HEK293T (cell line): ENCODE measurements around the gene HYKK.

ENCODE experiments used
- CTCF ChIA-PET: fragments of 350-600 bp; formaldehyde crosslinking; extraction: SDS; loops from one replicate; lab custom pipeline; 2021; ENCODE audit warnings: antibody characterized with exemption, inconsistent platforms; lab: Yijun Ruan, JAX
- POLR2A ChIA-PET: fragments of 350-600 bp; formaldehyde crosslinking; extraction: SDS; loops from one replicate; lab custom pipeline; 2020; ENCODE audit warnings: antibody characterized with exemption, inconsistent platforms; lab: Yijun Ruan, JAX
- DNase-seq: peaks from one replicate; pipeline ENCODE4 v3.0.0; 2012; ENCODE audit warnings: mixed read lengths; ENCODE audit errors: extremely low spot score
- ARNT ChIP-seq: fragments of 450-650 bp; IDR thresholded peaks from 2 replicates; pipeline ENCODE4 v1.6.1; 2017; ENCODE audit warnings: mild to moderate bottlenecking
- BHLHE40 ChIP-seq: fragments of 450-650 bp; IDR thresholded peaks from 2 replicates; pipeline ENCODE4 v1.6.1; 2016; ENCODE audit warnings: mild to moderate bottlenecking, moderate library complexity, borderline replicate concordance
- CTBP1 ChIP-seq: fragments of 450-650 bp; IDR thresholded peaks from 2 replicates; pipeline ENCODE4 v1.6.1; 2016; ENCODE audit warnings: borderline replicate concordance
- ELF4 ChIP-seq: fragments of 450-650 bp; IDR thresholded peaks from 2 replicates; pipeline ENCODE4 v1.6.1; 2017; ENCODE audit warnings: antibody characterized with exemption
- FOXA1 ChIP-seq: fragments of 450-650 bp; IDR thresholded peaks from 2 replicates; pipeline ENCODE4 v1.6.1; 2016; ENCODE audit warnings: mild to moderate bottlenecking
- FOXK2 ChIP-seq: fragments of 450-650 bp; IDR thresholded peaks from 2 replicates; pipeline ENCODE4 v1.6.1; 2016; ENCODE audit warnings: mild to moderate bottlenecking
- FOXM1 ChIP-seq: fragments of 450-650 bp; IDR thresholded peaks from 2 replicates; pipeline ENCODE4 v1.6.1; 2017; ENCODE audit warnings: mild to moderate bottlenecking, borderline replicate concordance
- HDGF ChIP-seq: fragments of 450-650 bp; IDR thresholded peaks from 2 replicates; pipeline ENCODE4 v1.6.1; 2017; ENCODE audit warnings: antibody characterized with exemption, borderline replicate concordance
- L3MBTL2 ChIP-seq: fragments of 450-650 bp; conservative IDR thresholded peaks from 2 replicates; pipeline ENCODE4 v1.6.1; 2016; ENCODE audit warnings: mild to moderate bottlenecking
- LEF1 ChIP-seq: fragments of 450-650 bp; IDR thresholded peaks from 2 replicates; pipeline ENCODE4 v1.6.1; 2017; ENCODE audit warnings: mild to moderate bottlenecking, borderline replicate concordance
- NFRKB ChIP-seq: fragments of 450-650 bp; IDR thresholded peaks from 2 replicates; pipeline ENCODE4 v1.6.1; 2016; ENCODE audit warnings: mild to moderate bottlenecking, moderate library complexity
- SP1 ChIP-seq: fragments of 450-650 bp; IDR thresholded peaks from 2 replicates; pipeline ENCODE4 v1.6.1; 2017
- SUZ12 ChIP-seq: fragments of 450-650 bp; IDR thresholded peaks from 2 replicates; pipeline ENCODE4 v1.6.1; 2016; ENCODE audit warnings: mild to moderate bottlenecking
- TARDBP ChIP-seq: fragments of 450-650 bp; IDR thresholded peaks from 2 replicates; pipeline ENCODE4 v1.6.1; 2016
- ZNF384 ChIP-seq: fragments of 450-650 bp; IDR thresholded peaks from 2 replicates; pipeline ENCODE4 v1.6.1; 2016
- TF ChIP-seq, protein P1 (sequence below): fragments of 450-650 bp; IDR thresholded peaks from 2 replicates; pipeline ENCODE4 v1.6.1; 2016

Gene HYKK

DNA sequence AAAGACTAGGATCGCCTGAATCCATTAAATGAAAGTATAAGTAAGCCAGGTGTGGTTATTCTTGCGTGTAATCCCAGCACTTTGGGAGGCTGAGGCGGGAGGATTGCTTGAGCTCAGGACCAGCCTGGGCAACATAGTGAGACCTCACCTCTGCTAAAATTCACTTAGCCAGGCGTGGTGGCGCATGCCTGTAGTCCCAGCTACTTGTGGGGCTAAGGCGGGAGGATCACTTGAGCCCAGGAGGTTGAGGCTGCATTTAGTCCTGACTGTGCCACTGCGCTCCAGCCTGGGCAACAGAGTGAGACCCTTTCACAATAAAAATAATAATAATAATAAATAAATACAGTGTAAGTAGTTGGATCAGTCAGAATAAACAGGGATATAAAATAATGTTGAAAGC lies 25.5 kb upstream of the HYKK start:
- CTCF ChIA-PET, result interaction anchor here (1.0 kb wide), 1 partner anchor 174 kb away, joined by 4 read pairs; no protein-coding TSS in a partner anchor
- TF ChIP-seq FOXM1 (no peak), FOXK2 (no peak), ELF4 (no peak), TARDBP (no peak), ZNF384 (no peak)
- DNase-seq, result no peak
- POLR2A ChIA-PET, result no interaction called here

DNA sequence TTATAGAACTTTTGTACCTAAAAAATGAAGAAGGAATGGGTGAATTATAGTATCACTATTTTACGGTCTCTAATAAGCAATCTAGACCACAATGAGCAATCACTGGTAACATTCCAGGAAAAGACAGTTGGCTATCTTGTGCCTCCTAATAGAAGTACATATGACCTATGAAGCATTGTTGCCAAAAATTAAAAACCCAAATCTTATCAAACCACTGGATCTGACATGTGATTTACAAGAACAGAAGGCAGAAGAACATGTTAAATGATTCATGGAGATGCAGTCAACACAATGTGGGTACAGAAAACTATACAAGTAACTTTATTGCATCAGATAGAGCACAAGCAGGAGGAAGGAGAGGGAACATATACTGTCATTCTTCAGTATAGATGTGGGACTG lies 14.5 kb upstream of the HYKK start:
- ChIA-PET CTCF (interaction anchor here (0.6 kb wide), 1 partner anchor 15 kb away, joined by 5 read pairs; no protein-coding TSS in a partner anchor), POLR2A (no interaction called here)
- DNase-seq, result no peak
- TF ChIP-seq ELF4, result no peak
- no peak for TF ChIP-seq LEF1
- TF ChIP-seq ZNF384, result no peak
- TF ChIP-seq FOXM1, result no peak
- no peak for TF ChIP-seq CTBP1
- TF ChIP-seq SUZ12, result no peak
- TF ChIP-seq, protein P1, sequence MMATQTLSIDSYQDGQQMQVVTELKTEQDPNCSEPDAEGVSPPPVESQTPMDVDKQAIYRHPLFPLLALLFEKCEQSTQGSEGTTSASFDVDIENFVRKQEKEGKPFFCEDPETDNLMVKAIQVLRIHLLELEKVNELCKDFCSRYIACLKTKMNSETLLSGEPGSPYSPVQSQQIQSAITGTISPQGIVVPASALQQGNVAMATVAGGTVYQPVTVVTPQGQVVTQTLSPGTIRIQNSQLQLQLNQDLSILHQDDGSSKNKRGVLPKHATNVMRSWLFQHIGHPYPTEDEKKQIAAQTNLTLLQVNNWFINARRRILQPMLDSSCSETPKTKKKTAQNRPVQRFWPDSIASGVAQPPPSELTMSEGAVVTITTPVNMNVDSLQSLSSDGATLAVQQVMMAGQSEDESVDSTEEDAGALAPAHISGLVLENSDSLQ, result no peak
- no peak for TF ChIP-seq SP1
- TF ChIP-seq FOXA1, result no peak
- no peak for TF ChIP-seq FOXK2
- no peak for TF ChIP-seq ARNT
- TF ChIP-seq BHLHE40, result no peak
- TF ChIP-seq HDGF, result no peak
- TF ChIP-seq L3MBTL2, result no peak
- no peak for TF ChIP-seq NFRKB
- TF ChIP-seq TARDBP, result no peak

DNA sequence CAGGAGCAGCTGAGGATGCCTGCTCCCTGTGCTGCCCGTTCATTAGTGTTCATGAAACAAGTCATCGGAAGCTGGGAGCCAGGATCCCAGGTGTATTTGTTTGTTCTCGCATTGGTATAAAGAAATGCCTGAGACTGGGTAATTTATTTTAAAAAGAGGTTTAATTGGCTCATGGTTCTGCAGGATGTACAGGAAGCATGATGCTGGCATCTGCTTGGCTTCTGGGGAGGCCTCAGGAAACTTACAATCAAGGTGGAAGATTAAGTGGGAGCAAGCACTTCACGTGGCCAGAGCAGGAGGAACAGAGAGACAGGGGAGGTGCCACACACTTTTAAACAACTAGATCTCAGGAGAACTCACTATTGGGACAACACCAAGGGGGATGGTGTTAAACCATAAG lies 5.5 kb upstream of the HYKK start:
- CTCF ChIA-PET, result no interaction called here
- POLR2A ChIA-PET, result no interaction called here
- TF ChIP-seq SP1 (no peak), HDGF (no peak), SUZ12 (no peak), FOXA1 (no peak), BHLHE40 (no peak), CTBP1 (no peak), FOXM1 (no peak), FOXK2 (no peak), LEF1 (no peak), L3MBTL2 (no peak), ARNT (no peak)
- TF ChIP-seq, protein P1, result no peak
- DNase-seq, result no peak

DNA sequence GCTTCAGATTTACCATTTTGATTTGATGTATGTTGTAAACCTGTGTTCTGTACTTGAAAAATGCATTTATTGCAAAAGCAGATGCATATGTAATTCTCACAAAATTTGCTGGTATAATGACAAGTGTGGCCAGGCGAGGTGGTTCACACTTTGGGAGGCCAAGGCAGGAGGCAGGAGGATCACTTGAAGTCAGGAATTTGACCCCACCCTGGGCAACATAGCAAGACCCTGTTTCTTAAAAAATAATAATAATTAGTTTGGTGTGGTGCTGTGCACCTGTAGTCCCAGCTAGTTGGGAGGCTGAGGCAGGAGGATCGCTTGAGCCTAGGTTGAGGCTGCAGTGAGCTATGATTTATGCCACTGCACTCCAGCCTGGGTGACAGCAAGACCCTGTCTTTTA lies 4.7 kb upstream of the HYKK start:
- POLR2A ChIA-PET, result no interaction called here
- no peak for DNase-seq
- TF ChIP-seq LEF1, result no peak
- no peak for TF ChIP-seq ELF4
- TF ChIP-seq FOXA1, result no peak
- TF ChIP-seq FOXM1, result no peak
- no peak for TF ChIP-seq BHLHE40
- no peak for TF ChIP-seq ZNF384
- TF ChIP-seq CTBP1, result no peak
- TF ChIP-seq, protein P1, result no peak
- TF ChIP-seq NFRKB, result no peak
- TF ChIP-seq TARDBP, result no peak
- no peak for TF ChIP-seq HDGF
- no peak for TF ChIP-seq ARNT
- TF ChIP-seq SUZ12, result no peak
- no peak for TF ChIP-seq L3MBTL2
- no peak for TF ChIP-seq FOXK2
- no peak for TF ChIP-seq SP1
- CTCF ChIA-PET, result no interaction called here

DNA sequence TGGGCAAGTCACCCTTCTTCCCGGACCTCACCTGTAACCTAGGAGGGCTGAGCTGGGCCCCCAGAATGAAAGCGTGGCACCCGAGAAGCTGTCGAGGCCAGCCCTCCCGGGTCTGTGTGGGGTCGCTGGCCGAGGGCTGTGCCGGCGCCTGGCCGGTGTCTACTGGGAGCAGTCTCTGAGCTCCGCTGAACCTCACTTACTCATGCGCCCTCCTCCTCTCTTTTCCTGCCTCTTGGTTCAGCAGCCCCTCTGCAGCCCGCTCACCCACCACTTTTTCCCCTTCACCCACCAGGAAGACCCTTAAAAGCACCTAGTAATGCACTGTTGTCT lies 419 bp downstream of the HYKK start:
- no peak for DNase-seq
- TF ChIP-seq L3MBTL2 (no peak), ARNT (no peak), SUZ12 (no peak), CTBP1 (no peak), FOXM1 (no peak), LEF1 (no peak), BHLHE40 (no peak), FOXA1 (no peak), NFRKB (no peak), ZNF384 (no peak), HDGF (no peak), TARDBP (no peak)
- TF ChIP-seq, protein P1, result no peak
- CTCF ChIA-PET, result interaction anchor here (0.6 to 0.7 kb wide), 2 partner anchors 111 to 112 kb away, joined by 3 to 4 read pairs; no protein-coding TSS in a partner anchor
- POLR2A ChIA-PET, result interaction anchor here (0.8 to 4.0 kb wide), 9 partner anchors 14 to 208 kb away, joined by 3 to 27 read pairs (median 5); partner anchors contain the start of genes CHRNA5, IREB2, PSMA4 and SKIC8

DNA sequence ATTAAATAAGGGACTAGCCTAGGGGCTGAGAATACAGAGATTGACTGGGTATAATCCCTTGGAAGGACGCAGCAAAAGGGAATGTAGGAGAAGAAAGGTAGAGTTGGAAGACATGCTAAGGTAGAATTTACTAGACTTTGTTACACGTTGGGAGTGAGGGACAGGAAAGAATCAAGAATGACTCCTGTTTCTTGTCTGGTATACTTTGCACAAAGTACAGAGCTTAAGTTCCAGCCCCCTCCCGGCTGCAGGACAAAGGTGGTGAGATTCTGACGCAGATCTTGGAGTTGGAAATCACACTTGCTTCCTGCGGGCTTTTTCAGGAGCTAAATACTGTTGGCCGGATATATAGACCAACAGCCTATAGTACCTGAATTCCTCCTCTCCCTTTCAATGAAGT lies 895 bp downstream of the HYKK start:
- ChIA-PET CTCF (no interaction called here), POLR2A (interaction anchor here (0.8 to 4.0 kb wide), 7 partner anchors 14 to 209 kb away, joined by 3 to 27 read pairs (median 7); partner anchors contain the start of genes CHRNA5, IREB2, PSMA4 and SKIC8)
- no peak for TF ChIP-seq L3MBTL2
- no peak for DNase-seq
